HepG2 (cell line): Measurements from ENCODE around the gene RAB18. TPM values are rescaled to one million over a fixed set of nuclear protein-coding genes. Genes with fewer than 3 reads are reported as not detected.

Experiments used
- BCL3 ChIP-seq: sonication (generic); formaldehyde crosslinking; IDR thresholded peaks from 2 replicates; pipeline ENCODE4 v1.5.1; 2020; ENCODE audit warnings: mild to moderate bottlenecking, missing genetic modification reagents, moderate library complexity
- BRF2 ChIP-seq: sonication (generic); formaldehyde crosslinking; IDR thresholded peaks from 2 replicates; pipeline ENCODE4 v1.8.1; 2022; ENCODE audit warnings: mild to moderate bottlenecking, missing genetic modification reagents
- DMAP1 ChIP-seq: IDR thresholded peaks from 2 replicates; pipeline ENCODE4 v1.6.1; 2016
- ETS1 ChIP-seq: sonication (generic); formaldehyde crosslinking; IDR thresholded peaks from 2 replicates; pipeline ENCODE4 v1.4.0; 2020; ENCODE audit warnings: missing genetic modification reagents
- IRF9 ChIP-seq: sonication (generic); formaldehyde crosslinking; IDR thresholded peaks from 2 replicates; pipeline ENCODE4 v1.8.0; 2022; ENCODE audit warnings: missing genetic modification reagents, mild to moderate bottlenecking, borderline replicate concordance
- KAT8 ChIP-seq: IDR thresholded peaks from 2 replicates; pipeline ENCODE4 v1.6.1; 2016; ENCODE audit warnings: missing genetic modification reagents, missing compliant biosample characterization
- MYC ChIP-seq: sonication (generic); formaldehyde crosslinking; IDR thresholded peaks from 2 replicates; pipeline ENCODE4 v1.9.0; 2021; ENCODE audit warnings: missing genetic modification reagents, borderline replicate concordance
- POLR2G ChIP-seq: fragments of 200-400 bp; formaldehyde crosslinking; IDR thresholded peaks from 2 replicates; pipeline ENCODE4 v1.6.1; 2018; ENCODE audit warnings: mild to moderate bottlenecking, low read depth, low read length, moderate library complexity
- SMYD3 ChIP-seq: sonication (generic); formaldehyde crosslinking; IDR thresholded peaks from 2 replicates; pipeline ENCODE4 v1.8.1; 2023; ENCODE audit warnings: mild to moderate bottlenecking, missing genetic modification reagents
- ZBTB1 ChIP-seq: sonication (generic); formaldehyde crosslinking; IDR thresholded peaks from 2 replicates; pipeline ENCODE4 v1.4.0; 2020; ENCODE audit warnings: missing genetic modification reagents, borderline replicate concordance
- ZBTB20 ChIP-seq: sonication (generic); formaldehyde crosslinking; IDR thresholded peaks from 2 replicates; pipeline ENCODE4 v1.8.1; 2023; ENCODE audit warnings: missing genetic modification reagents, low read depth, mild to moderate bottlenecking, borderline replicate concordance
- ZBTB42 ChIP-seq: sonication (generic); formaldehyde crosslinking; IDR thresholded peaks from 2 replicates; pipeline ENCODE4 v1.5.0; 2020; ENCODE audit warnings: mild to moderate bottlenecking, missing genetic modification reagents
- ZNF142 ChIP-seq: sonication (generic); formaldehyde crosslinking; IDR thresholded peaks from 2 replicates; pipeline ENCODE4 v1.4.0; 2020; ENCODE audit warnings: missing genetic modification reagents
- ZNF256 ChIP-seq: sonication (generic); formaldehyde crosslinking; conservative IDR thresholded peaks from 2 replicates; pipeline ENCODE4 v1.4.0; 2020; ENCODE audit warnings: missing genetic modification reagents
- ZNF383 ChIP-seq: sonication (generic); formaldehyde crosslinking; IDR thresholded peaks from 2 replicates; pipeline ENCODE4 v1.4.0; 2020; ENCODE audit warnings: missing genetic modification reagents, mild to moderate bottlenecking, borderline replicate concordance
- ZNF563 ChIP-seq: sonication (generic); formaldehyde crosslinking; IDR thresholded peaks from 2 replicates; pipeline ENCODE4 v1.8.0; 2022; ENCODE audit warnings: mild to moderate bottlenecking, moderate library complexity, missing genetic modification reagents
- ZNF740 ChIP-seq: sonication (generic); formaldehyde crosslinking; IDR thresholded peaks from 2 replicates; pipeline ENCODE4 v1.4.0; 2020; ENCODE audit warnings: missing genetic modification reagents
- polyA plus RNA-seq, 8 experiments: library from polyadenylated mRNA; depleted of rRNA in 3 of 8; stranded (reverse) in 7 of 8; unstranded in 1 of 8; fragments of >200 nt; fragmentation: Illumina TruSeq in 4 of 8; extraction: Trizol in 4 of 8; gene quantifications; 2 replicates each; pipeline versions ENCODE4 v1.2.1 to v1.2.3, GENCODE V29; 2011 to 2016; ENCODE audit warnings: low read depth in 4 of 8, missing spikeins in 1 of 8, mixed read lengths in 1 of 8; ENCODE audit not compliant: insufficient read depth in 1 of 8
- total RNA-seq, 5 experiments: library from RNA; depleted of rRNA; stranded (reverse); fragments of >200 nt; fragmentation: Illumina TruSeq; extraction: Trizol; gene quantifications; 2 replicates each; pipeline ENCODE4 v1.2.3, GENCODE V29; 2016; ENCODE audit warnings: low read depth in 1 of 5

The RAB18 gene
- total and polyA plus RNA-seq, 2 of the 13 experiments (the other 11 are each of a cell fraction or from before 2014, with no cell fraction given) = 22.3 to 69.1 TPM

GRCh38 chr10:27504007-27504807 is at the start of gene RAB18 (continued):
- TF ChIP-seq ETS1 (CRISPR knock-in tag) (no peak), ZNF142 (CRISPR knock-in tag) (peak; percentile 87), POLR2G (peak; percentile 87), ZBTB1 (CRISPR knock-in tag) (no peak), MYC (CRISPR knock-in tag) (peak; percentile 74), IRF9 (CRISPR knock-in tag) (peak; percentile 96), BRF2 (peak; percentile 49; the same call in 1 of the 2 replicates), ZBTB20 (peak; percentile 73), SMYD3 (CRISPR knock-in tag) (no peak), BCL3 (peak; percentile 79), KAT8 (CRISPR knock-in tag) (peak; percentile 95), DMAP1 (peak; percentile 65), ZNF740 (CRISPR knock-in tag) (0 out of 2 replicates have a peak, but pooled peaks have one; percentile 53), ZBTB42 (CRISPR knock-in tag) (no peak; the same call in 1 of the 2 replicates), ZNF563 (CRISPR knock-in tag) (peak; percentile 91), ZNF383 (CRISPR knock-in tag) (no peak), ZNF256 (CRISPR knock-in tag) (peak; percentile 84; the same call in 1 of the 2 replicates)
